Prostate gland (tissue), 2 donors: Measurements from ENCODE around the gene P2RX1. TPM values are rescaled to one million over a fixed set of nuclear protein-coding genes. Genes with fewer than 3 reads are reported as not detected.

Source experiments
- DNase-seq: peaks from one replicate; pipeline ENCODE4 v3.0.0-alpha.2; 2019; ENCODE audit warnings: low spot score
- H3K27ac ChIP-seq, 2 donors: fragments of 200-600 bp; sonication (generic); 2 replicates each; pipeline ENCODE4 v1.5.1; 2017 to 2019
- H3K27me3 ChIP-seq: fragments of 200-600 bp; sonication (generic); replicated peaks from 2 replicates; pipeline ENCODE4 v1.5.1; 2019; ENCODE audit not compliant: insufficient read depth
- H3K36me3 ChIP-seq, 2 donors: fragments of 200-600 bp; sonication (generic); 1 replicate in 1 of 2; 2 replicates in 1 of 2; pipeline versions ENCODE4 v1.5.1 to v1.8.1; 2017 to 2019
- H3K4me1 ChIP-seq: fragments of 200-600 bp; sonication (generic); replicated peaks from 2 replicates; pipeline ENCODE4 v1.5.1; 2019
- H3K4me3 ChIP-seq, 2 donors: fragments of 200-600 bp; sonication (generic); 2 replicates each; pipeline ENCODE4 v1.5.1; 2017 to 2019
- H3K9me3 ChIP-seq: fragments of 200-600 bp; sonication (generic); 2 replicates; pipeline ENCODE4 v1.5.1; 2017
- CTCF ChIP-seq, 4 experiments: fragments of 200-600 bp in 2 of 4; fragments of 450-650 bp in 2 of 4; sonication (generic) in 2 of 4; IDR thresholded peaks; 1 replicate in 3 of 4; 2 replicates in 1 of 4; pipeline ENCODE4 v1.5.1; 2016 to 2019; ENCODE audit warnings: antibody characterized with exemption in 4 of 4, mild to moderate bottlenecking in 2 of 4, moderate library complexity in 2 of 4
- POLR2A ChIP-seq: fragments of 450-650 bp; IDR thresholded peaks from one replicate; pipeline ENCODE4 v1.6.1; 2016; ENCODE audit warnings: antibody characterized with exemption, mild to moderate bottlenecking
- POLR2AphosphoS5 ChIP-seq: sonication (generic); formaldehyde crosslinking; IDR thresholded peaks from one replicate; pipeline ENCODE4 v1.6.1; 2017; ENCODE audit warnings: antibody characterized with exemption
- WGBS: methylation state at CpG from one replicate; pipeline ENCODE4 v1.1.5; 2018; 5-methylcytosine and 5-hydroxymethylcytosine counted together
- intact Hi-C: fragments of 100-400 bp; cut with DNase I; formaldehyde crosslinking; loops from one replicate; pipeline ENCODE4 v1.14.2; 2022
- total RNA-seq, 2 donors: library from RNA; depleted of rRNA; stranded (reverse); fragments of >200 nt; gene quantifications; one replicate each; pipeline ENCODE4 v1.1.0, GENCODE V29; 2016

Gene P2RX1
- total RNA-seq, 2 donors from 2014 or later = 3.8 to 22.5 TPM

DNA sequence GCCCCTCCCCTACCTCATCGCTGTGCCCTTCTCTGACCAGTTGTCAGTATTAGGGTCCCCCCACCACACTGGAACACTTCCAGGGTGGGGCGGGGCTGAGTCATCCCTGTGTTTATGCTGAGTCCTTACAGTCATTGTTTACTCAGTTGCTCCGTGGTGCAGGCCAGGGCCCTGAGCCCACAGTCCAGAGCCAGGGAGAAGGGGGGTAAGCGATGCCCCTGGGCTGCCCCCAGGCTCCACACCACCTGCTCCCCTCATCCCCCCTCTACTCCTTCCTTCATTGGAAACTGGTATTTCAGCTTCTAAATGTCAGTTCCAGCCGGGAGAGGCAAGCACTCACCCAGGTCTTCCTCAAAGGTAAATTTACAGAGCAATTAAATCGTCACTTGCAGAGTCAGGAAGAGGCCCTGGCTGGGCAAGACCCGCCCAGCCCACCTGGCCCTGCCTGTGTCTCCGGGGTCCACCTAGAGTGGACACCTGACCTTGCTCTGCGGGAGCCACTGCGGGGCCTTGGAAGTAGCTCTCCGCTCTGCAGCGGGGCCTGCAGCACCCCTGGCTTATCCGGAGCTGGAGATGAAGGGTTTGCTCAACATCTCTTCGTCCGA lies 43.1 kb upstream of the P2RX1 start:
- WGBS = 45% methylated on average over 15 of the region's 15 CpGs
- peak; percentile 77 for TF ChIP-seq POLR2AphosphoS5
- no peak for TF ChIP-seq POLR2A
- Histone ChIP-seq H3K27me3 (no peaks in the 10 kb centered on the region), H3K9me3 (no peaks in the 10 kb centered on the region), H3K4me1 (peaks cover 10% of the 10 kb centered on the region), H3K27ac (peak overlapping the region; percentile 70 to 78), H3K4me3 (no peak overlapping the region), H3K36me3 (no peaks in the 10 kb centered on the region)
- DNase-seq = peak; percentile 41
- intact Hi-C loops = no loop called here

DNA sequence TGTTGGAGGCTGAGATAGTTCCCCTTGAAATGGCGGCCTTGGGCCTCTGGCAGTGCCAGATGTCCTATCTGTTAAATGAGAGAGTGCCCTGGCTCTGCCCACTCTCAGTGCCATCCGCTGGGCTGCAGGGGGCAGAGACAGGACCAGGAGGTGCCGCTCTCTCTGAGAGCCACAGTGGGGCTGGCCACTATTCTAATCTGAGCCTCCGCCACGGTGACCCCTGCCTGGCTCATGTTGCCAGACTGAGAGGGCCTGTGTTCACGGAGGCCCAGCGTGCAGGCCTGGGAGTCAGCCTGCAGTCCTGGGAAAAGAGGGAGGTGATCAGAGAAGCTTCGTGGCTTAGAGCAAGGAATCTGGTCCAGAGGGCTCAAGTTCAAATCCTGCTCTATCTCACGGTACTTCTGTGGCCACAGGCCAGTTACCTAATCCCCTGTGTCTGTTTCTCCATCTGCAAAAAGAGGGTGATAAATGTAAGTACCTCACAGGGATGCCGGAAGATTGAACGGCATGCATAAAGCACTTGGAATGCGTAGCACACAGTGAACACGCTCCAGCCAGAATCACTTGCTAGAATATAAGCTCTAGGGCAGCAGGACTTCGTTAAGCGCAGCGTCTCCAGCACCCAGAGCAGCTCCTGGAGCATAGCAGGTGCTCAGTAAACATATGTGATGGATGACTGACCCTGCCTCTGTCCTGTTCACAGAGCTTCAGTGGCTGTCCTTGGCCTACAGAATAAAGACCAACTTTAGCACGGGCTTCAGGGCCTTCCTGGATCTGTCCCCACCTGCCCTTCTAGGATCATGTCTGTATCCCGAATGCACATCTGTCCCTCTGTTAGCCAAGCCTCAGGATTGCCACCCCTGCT lies 41.7 kb upstream of the P2RX1 start:
- intact Hi-C loops = no loop called here
- WGBS = 86% methylated on average over 18 of the region's 18 CpGs

GRCh38 chr17:3956983-3957382 lies 40.7 kb upstream of the P2RX1 start:
- Histone ChIP-seq H3K4me3 (no peak overlapping the region), H3K9me3 (no peaks in the 10 kb centered on the region), H3K27ac (no peak overlapping the region), H3K27me3 (no peaks in the 10 kb centered on the region), H3K36me3 (no peaks in the 10 kb centered on the region), H3K4me1 (peaks cover 10% of the 10 kb centered on the region)
- no peak for TF ChIP-seq POLR2AphosphoS5
- no peak for TF ChIP-seq POLR2A
- 93% methylated on average over 12 of the region's 12 CpGs for WGBS
- intact Hi-C loops = no loop called here
- no peak for DNase-seq

More for the DNA sequence above, 41.7 kb upstream of the P2RX1 start:
- Histone ChIP-seq H3K4me3 (no peak overlapping the region), H3K36me3 (no peaks in the 10 kb centered on the region), H3K27ac (no peak overlapping the region), H3K9me3 (no peaks in the 10 kb centered on the region), H3K27me3 (no peaks in the 10 kb centered on the region), H3K4me1 (peaks cover 10% of the 10 kb centered on the region)
- no peak for DNase-seq
- TF ChIP-seq CTCF (IDR thresholded peaks at IDR 0.05) (no peak), POLR2A (no peak), POLR2AphosphoS5 (no peak)

GRCh38 chr17:3956327-3956957 lies 40.2 kb upstream of the P2RX1 start:
- intact Hi-C loops = no loop called here
- WGBS = 70% methylated on average over 15 of the region's 15 CpGs

DNA sequence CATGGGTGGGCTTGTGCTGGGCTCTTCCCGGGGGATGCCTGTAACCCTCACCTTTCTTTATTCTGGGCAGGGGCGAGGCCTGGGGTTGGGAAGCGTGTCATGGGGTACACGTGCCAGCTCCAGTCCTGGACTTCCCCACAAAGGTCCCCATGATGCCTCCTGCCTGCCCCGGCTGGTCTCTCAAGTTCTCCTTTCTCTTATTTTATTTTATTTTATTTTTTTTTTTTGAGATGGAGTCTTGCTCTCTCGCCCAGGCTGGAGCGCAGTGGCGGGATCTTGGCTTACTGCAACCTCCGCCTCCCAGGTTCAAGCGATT lies 39.4 kb upstream of the P2RX1 start:
- no peak overlapping the region for H3K4me3 ChIP-seq
- intact Hi-C loops = no loop called here

More at GRCh38 chr17:3956327-3956957, 40.2 kb upstream of the P2RX1 start:
- no peaks in the 10 kb centered on the region for H3K9me3 ChIP-seq
- H3K4me3 ChIP-seq = no peak overlapping the region
- H3K36me3 ChIP-seq = no peaks in the 10 kb centered on the region
- no peak for DNase-seq
- no peak for TF ChIP-seq CTCF (IDR thresholded peaks at IDR 0.05)
- TF ChIP-seq POLR2A = no peak
- no peak for TF ChIP-seq POLR2AphosphoS5
- H3K4me1 ChIP-seq = peaks cover 10% of the 10 kb centered on the region
- H3K27me3 ChIP-seq = no peaks in the 10 kb centered on the region
- no peak overlapping the region for H3K27ac ChIP-seq

More for the DNA sequence above, 39.4 kb upstream of the P2RX1 start:
- DNase-seq = no peak
- Histone ChIP-seq H3K36me3 (no peaks in the 10 kb centered on the region), H3K9me3 (no peaks in the 10 kb centered on the region), H3K27ac (no peak overlapping the region), H3K27me3 (no peaks in the 10 kb centered on the region), H3K4me1 (peaks cover 10% of the 10 kb centered on the region)
- 86% methylated on average over 10 of the region's 10 CpGs for WGBS
- TF ChIP-seq CTCF (IDR thresholded peaks at IDR 0.05) (no peak), POLR2AphosphoS5 (no peak), POLR2A (no peak)
